ENCODE data around the gene SNRNP200.

- TF ChIP-seq CTCF (IDR thresholded peaks at IDR 0.05) (no peak), POLR2A (IDR thresholded peaks at IDR 0.05) (peak in 1 of 2 donors; percentile 10)
These were observed 45.8 kb downstream of the SNRNP200 start for GRCh38 chr2:96259497-96259921.
